Limb (tissue), 2 donors: Measurements from ENCODE around the gene KHDRBS2.

Experiments
- DNase-seq, 2 donors: peaks; one replicate each; pipeline ENCODE4 v3.0.0-alpha.2; 2016; ENCODE audit errors: extremely low spot score in 2 of 2

Gene KHDRBS2

DNA sequence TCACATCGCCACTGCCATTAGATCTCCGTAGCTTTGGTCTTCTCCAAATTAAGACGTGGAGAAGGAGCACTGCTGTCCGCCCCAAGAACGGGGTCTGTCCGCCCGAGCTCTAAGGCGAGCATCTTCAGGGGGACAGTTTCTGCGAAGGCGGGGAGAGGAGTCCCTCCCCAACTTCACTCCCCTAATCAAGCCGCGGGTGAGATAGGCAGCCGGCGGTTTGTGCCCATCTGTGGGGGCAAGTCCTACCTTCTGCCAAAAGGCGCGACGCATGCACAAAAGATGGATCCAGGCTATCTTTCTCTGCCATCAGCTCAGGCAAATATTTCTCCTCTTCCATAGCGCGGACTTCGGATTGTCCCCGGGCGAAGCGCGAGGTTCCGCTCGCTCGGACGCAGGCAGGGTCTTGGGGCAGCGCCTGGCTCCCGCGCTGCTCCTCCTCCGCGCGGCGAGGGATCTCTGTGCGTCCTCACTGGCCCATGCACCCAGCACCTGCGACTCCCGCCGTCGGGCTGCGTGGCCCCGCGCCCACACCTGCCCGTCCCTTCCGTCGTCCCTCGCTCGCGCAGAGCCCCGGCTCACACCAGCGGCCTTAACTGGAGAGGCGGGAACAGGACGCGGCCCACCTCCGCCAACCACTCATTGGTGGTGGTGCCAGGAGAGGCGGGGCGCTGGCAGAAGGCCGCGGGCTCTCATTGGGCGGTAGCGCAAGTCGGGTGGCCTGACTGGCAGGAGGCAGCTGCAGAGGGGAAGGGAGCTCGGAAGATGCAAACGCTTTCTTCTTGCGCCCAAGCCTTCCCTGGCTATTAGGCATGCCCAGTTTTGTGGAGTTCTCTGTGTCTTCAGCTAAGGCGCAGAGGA is at the start of gene KHDRBS2:
KHDRBS2 (minus strand) TSS at position 614 of the 858 bp plus-strand sequence.
- peak; percentile 91 to 97 for DNase-seq

DNA sequence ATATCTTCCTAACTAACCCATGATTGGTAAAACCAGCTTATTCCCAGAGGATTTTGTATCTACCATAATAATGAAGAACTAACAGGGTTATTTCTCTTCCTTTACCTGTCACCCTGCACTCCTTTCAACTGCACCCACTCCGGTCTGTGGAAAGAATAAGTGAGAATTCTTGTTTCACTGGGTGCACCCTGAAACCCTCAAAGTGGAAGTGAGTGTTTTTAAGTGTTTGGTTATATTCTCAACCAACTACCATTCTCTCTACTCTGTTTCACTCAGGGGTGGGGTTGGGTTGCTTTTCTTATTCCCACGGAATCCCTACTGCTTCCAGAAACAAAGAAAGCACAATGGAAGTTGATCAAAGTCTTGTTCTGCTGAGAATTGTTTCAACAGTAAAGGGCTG is 42.6 kb upstream of the KHDRBS2 start:
- no peak for DNase-seq

DNA sequence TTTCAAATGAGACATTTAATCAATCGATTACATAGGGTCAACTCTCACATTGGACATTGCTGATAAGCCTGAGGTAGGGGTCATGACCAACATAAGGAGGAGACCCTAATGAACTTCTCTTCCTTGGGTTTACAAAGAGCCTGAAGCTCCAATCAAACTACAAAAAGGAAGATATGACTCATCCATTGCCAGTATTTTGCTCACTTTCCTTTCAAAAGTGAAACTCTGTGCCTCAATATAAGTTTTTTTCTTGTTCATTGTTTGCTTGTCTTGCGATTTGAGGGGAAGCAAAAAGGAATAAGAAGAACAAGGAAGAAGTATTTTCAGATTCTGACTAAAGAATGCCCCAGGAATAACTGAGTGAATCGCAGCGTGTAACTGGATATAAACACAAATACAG is 38.8 kb upstream of the KHDRBS2 start:
- no peak for DNase-seq

DNA sequence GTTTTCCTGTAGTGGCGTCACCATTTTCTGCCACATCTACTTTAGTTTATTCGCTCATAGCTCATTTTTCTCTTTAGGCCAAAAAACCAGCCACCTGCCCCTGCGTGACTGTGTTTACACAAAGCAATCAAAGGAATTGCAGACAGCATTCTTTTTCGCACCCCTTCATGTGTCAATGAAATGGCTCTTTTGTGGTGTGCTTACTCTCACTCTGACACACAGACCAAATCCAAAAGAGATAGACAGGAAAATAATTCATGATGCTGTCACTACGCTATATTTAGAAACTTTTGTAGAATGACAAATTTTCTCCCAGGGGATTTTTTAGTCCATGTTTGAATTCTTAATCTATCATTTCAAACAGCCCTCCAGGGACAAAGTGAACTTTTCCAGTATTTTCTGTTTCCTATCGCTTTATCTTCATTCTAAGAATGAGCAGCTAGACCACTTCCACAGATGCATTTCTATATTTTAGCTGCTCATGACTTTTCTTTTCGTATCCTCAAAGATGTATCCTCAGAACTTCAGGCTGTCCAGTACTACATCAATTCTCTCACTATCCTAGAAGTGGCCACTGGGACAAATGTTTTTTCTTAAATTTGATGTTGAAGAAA is 37.9 kb upstream of the KHDRBS2 start:
- DNase-seq, result no peak

DNA sequence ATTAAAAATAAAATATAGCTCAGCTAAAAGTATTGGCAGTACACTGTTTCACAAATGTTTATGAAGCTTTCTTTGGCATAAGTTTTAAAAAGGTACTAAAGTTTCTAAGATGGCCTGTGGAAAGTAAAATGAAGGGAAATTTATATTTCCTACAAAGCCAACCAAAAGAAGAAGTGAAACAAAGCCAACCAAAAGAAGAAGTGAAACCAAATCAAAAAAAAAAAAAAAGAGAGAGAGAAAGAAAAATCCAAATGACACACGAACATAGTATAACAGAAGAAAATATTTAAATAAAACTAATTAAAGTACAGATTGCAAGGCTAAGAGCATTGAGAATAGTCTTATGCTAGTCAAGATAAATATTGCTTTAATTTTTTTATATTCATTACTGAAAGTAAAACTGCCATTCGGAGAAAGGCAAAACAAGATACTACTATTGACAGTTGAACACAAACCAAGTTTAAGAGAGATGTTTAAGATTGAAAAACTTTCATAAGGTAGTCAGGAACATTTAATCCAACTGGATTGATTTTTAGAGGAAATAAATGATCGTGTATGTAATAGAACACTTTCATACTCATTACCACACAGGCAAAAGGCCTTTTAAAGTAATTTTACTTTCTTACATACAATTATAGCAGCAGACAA is 12.8 kb upstream of the KHDRBS2 start:
- DNase-seq, result no peak

DNA sequence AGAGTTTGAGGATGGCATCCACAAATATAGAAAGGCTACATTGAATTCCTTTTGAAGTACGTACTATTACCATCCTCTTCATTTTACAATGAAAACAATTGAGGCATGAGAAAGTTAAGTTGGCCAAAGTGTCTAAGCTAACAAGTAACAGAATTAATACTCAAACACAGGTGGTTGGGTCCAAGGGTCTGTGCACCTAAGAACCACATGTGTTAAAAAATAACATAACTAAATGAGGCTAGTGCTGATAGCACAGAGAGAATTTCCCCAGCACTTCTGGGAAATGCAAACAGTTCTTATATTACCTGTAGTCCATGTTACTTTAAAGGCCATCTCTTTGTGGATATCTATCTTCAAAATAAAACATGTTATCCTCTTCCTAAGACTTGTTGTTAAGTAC is 10.5 kb upstream of the KHDRBS2 start:
- no peak for DNase-seq

DNA sequence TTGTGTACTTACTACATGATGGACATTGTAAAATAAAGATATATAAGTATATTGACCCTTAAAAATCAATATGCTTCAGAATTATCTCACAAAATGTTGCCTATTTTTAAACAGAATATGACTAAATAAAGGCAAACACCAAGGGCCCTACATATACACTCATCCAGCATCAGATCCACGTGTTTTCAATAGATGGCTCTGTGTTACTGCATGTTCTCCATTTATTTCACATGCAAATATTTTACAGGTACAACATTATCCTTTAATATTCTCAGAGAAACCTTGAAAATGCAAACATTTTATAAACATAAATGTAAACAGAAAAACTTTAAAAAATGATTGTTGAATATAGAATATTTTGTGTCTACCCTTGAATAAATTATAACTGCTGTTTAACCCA is 2.9 kb upstream of the KHDRBS2 start:
- no peak for DNase-seq

DNA sequence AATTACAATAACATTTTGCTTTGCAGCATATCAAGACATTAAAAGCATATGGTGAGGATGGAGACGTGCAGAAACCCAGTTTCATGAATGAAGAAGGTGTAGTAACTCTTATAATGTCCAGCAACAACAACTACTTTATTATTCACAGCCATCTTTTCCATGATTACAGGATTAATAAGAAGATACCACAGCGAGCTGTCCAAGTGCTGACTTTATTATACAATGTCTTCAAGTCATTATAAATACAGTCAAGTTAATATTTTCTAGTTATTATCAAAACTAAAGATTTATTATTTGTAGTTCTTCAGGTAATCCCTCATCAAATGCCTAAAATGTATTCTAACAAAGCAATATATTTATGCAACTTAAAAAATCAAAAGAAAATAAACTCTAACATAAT is 2.5 kb upstream of the KHDRBS2 start:
- no peak for DNase-seq

DNA sequence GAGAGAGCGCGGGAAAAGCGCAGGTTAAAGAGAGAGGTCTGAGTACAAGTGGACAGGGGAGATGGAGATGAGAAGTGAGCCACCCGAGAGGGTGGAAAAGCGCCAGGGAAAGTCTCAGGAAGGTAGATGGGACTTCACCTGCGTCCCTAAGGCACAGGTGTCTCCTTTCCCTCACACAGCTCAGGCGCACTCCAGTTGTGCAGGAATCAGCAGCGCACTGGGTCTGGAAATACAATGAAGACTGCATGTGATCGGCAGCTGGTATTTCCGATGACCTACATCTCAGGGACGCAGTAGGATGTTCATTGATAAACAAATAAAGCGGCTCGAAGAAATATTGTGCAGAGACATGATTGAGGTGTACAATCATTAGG is 432 bp upstream of the KHDRBS2 start:
- DNase-seq, result no peak

DNA sequence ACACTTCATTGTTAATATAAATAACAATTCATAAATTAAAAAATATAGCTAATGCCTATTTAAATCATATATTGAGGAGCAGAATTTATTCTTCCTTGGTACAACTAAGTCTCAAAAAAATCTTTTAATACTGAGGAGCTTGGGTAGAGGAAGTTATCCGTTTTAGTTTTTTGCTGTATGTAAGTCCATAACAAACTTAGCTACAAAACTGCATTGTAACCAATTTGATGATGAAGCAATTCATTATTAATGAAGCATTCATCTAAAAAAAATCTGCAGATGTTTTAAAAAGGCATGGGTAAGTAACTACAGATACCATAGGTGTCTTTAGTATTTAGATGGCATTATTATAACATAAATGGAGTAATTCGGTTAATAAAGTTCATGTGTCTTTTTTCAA is 1.3 kb downstream of the KHDRBS2 start:
- no peak for DNase-seq

DNA sequence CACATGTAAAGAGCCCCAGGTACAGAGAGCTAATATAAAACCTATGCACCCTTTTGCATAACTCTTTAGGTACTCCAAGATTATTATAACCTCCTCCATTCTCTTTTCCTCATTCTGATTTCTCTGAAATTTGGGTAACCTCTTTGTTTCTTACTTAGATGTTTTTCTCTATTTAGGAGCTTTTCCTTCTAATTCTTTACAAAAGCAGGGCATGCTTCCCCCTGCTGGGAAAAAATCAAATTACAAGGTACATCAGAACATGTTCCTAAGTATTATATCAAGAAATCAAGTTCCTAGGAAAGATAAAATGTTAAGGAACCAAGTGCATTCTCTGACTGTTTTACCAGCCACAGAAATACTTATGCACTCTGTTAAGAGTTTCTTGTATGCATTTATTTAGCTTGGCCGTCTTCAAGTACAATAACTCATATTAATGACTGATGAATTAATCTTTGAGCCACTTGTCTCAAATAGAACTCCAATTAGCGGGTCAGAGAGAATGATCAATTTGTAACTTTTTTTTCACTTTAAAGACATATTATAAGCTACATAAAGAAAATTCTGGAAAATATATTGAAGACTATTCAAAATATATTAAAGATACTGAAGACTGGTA is 2.1 kb downstream of the KHDRBS2 start:
- DNase-seq, result peak in 1 of 2 donors; percentile 73

DNA sequence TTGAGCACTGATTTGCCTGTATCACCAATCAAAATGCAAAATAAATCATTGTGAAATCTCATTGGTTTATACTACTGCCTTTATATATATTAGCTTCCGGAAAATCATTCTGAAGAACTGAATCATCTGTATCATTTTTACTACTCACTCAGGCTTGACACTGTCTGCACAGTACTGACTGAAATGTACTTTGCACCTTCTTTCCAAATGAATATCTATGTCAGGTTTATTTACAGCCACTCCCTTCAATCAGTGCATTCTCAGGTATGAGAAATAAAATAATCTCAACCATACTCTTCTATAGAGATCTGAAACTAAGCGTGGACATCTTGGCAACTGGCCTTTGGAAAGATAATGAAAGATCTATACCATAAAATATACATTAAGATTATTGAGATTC is 2.7 kb downstream of the KHDRBS2 start:
- DNase-seq, result no peak

DNA sequence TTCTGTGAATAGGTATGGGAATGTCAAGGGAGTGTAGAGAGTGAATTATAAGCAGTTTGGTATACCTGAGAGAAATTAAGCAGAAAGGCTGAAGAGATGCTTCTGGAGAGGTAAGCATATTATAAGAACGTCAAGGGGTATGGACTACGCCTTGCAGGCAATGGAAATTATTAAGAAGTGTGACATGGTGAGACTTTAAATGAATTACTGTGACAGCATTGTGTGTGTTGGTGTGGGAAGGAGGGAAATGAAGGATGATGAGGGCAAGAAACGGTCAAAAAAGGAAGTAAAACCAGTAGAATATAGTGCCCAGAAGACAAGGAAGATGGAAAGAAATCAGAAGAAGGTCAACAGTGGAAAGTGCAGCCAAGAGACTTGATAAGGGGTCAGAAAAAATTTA is 5.9 kb downstream of the KHDRBS2 start:
- no peak for DNase-seq

DNA sequence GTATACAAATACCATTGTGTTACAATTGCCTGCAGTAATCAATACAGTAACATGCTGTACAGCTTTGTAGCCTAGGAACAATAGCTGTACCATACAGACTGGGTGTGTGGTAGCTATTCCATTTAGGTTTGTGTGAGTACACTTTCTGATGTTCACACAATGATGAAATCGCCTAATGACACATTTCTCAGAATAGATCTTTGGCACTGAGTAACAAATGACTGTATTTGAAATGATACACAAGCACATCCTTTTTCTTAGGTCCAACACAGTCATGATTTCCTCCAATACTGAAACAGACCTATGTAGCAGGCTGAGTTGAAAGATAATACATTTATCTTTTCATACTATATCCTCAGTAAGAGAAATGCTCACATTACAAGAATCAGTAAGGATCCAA is 13.9 kb downstream of the KHDRBS2 start:
- no peak for DNase-seq

DNA sequence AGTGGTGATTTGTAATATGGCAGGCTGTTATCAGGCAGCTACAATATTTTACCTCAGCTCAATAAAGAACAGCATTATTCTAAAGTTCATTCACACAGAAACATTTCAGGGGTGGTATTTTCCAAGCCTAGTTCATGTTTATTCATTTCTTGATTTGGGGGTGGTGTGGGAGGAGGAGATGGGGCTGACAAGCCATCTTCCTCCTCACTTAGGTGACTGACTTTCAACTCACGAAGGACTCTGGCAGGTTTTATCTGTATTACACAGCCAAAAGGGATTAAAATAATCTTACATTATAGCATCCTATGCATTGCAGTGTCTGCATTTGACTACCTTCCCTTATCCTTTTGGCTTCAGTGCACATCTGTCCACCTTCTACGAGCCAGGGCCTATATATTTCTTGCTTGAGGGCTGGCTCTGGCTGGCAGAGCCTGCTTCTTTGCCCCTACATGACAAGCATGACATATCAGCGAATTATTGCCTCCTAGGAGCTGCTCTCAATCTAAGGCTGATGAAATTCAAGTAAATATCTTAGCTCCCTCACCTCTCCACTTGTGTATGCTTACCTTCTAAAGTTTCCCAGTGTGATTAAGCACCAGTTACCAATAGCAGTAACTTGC is 20.0 kb downstream of the KHDRBS2 start:
- no peak for DNase-seq

DNA sequence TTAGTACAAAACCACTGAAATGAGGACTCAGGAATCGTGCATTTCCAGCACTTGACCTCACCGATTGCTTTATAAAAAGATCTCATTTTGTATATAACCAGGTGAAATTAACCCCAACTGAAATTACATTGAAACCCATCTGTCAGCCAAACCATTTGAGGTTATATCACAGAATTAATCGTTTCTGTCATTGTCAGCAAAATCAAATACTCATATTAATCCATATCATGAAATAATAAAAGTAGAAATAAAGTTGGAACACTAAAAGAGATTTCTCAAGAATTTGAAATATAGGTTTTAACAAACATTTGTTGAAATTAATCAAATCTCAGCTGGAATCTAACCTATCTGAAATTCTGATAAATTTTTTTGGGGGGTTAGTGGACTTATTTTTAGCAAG is 23.7 kb downstream of the KHDRBS2 start:
- DNase-seq, result no peak

DNA sequence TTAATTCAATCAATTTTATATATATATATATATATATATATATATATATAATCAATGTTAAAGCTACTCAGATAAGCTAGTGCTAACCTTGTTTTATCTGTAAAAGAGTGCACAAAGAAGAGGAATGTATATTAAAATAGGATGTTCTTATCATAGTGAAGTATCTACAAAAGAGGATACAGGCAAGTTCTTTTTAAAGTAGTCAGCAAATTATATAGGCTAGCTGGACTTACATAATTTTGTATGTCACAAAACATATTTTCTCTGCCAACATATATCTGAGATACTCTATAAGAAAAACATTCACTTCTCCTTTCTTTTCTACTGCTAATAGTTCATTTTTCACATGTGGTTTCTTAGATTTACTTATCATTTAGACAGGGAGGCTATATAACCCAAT is 39.9 kb downstream of the KHDRBS2 start:
- DNase-seq, result no peak

DNA sequence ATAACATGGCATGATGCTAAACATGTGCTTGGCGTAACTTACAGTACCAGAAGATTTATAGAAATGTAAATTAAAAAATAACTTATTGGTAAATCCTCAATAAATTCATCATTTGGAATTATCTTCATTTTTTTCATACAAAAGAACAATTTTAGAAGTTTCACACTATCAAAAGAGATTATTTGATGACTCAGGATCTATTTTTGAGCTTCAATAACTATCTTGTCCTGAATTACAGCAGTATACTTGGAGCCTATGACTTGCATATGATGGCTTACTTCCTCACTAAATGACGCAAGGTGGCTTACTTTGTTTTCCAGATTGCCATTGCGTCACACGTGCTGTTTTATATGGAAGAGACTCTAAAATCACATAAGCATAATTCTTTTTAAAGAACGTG is 49.2 kb downstream of the KHDRBS2 start:
- no peak for DNase-seq

DNA sequence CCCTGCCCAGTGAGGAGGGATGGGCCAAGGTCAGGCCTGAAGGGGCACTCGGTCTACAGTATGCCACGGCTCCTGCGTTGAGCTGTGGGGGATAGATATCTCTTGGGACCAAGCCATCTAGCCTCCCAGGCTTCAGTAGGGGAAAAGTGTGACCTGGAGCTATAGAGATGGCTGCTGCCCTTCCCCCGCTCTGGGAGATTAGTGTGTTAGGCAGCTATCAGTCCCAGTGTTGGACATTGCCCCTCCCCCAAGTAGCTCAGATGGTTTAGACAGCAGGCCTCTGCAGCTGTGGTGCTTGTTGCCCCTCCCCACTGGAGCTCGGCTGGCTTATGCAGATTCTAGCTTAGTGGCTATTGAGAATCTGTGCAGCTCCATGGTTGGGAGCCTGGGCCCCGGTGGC is 56.8 kb downstream of the KHDRBS2 start:
- no peak for DNase-seq

DNA sequence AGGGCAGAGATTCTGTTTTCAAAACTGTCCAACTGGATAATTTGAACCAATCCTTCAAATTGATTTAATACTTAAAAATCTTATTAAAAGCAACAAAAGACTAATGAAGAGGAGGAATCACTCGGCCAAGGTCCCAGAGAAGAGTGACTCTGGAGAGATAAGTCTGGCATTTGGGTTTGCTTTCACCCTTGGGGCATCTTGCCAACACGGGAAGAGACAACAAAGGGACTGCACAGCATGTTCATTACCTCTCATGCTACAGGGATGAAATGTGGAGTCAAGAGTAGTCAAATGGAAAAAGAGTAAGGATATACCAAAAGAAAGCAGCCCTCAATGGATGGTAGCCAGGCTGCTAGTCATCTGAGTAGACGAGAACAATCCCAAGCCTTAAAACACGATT is 68.2 kb downstream of the KHDRBS2 start:
- DNase-seq, result no peak

DNA sequence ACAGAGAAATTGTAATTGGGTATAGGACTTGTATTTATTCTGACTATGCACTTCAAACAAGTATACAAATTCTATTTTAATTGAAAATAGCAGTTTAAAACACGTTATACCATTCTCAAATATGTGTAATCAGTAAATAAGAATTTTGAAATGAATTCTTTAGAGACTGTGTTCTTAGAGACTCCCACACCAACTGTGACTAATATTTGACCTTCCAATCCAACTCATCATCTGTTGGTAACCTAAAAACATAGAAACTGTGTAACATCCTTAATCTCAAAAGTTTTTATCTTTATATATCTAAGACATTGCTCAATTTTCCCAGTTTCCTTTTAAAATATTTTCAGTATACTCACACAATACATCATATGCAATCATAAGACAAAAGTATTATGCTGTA is 83.9 kb downstream of the KHDRBS2 start:
- no peak for DNase-seq

DNA sequence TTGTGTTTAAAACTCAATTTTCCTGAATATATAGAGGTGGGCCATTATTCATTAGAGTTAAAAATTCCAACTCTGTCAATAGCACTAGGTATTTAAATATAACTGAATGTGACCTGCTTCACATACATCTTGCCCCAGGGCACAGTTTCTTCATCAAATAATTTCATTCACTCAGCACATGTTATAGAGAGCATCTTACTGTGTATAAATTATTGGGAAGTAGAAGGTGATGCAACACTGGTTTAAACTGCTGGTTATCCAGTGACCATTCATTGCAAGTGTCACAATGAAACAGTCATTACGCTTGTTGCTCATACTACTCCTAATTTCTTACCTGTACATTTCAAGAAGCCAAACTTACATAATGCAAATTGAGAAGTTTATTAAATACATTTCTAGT is 93.4 kb downstream of the KHDRBS2 start:
- no peak for DNase-seq
